ENCODE data around the gene ASB10.

Gene ASB10

GRCh38 chr7:151128716-151129115, 58.3 kb downstream of the ASB10 start:
- no peaks in the 10 kb centered on the region for H3K27me3 ChIP-seq (ENCODE audit: low read length)
- H3K9ac ChIP-seq (ENCODE audit: low read length), result no peak overlapping the region
- H3K79me2 ChIP-seq (ENCODE audit: insufficient read depth, low read length), result no peaks in the 10 kb centered on the region
- H3K36me3 ChIP-seq (ENCODE audit: low read length), result no peaks in the 10 kb centered on the region
- no peaks in the 10 kb centered on the region for H4K20me1 ChIP-seq (ENCODE audit: low read depth, low read length)
- no peaks in the 10 kb centered on the region for H3K9me3 ChIP-seq (ENCODE audit: insufficient read depth, low read length)
- H3K4me3 ChIP-seq (ENCODE audit: insufficient read depth, low read length, poor library complexity, severe bottlenecking), result no peak overlapping the region
- TF ChIP-seq CTCF (IDR thresholded peaks at IDR 0.05; ENCODE audit: insufficient read depth, low read length, poor library complexity, severe bottlenecking) (no peak), EZH2phosphoT487 (conservative IDR thresholded peaks at IDR 0.05; ENCODE audit: low read length) (no peak)
- H3K4me2 ChIP-seq (ENCODE audit: low read depth, low read length, poor library complexity, severe bottlenecking), result no peak overlapping the region
- H2AFZ ChIP-seq (ENCODE audit: low read depth, low read length, severe bottlenecking), result no peak overlapping the region
- no peak overlapping the region for H3K27ac ChIP-seq (ENCODE audit: low read depth, low read length)
- H3F3A ChIP-seq (ENCODE audit: insufficient read depth), result no peaks in the 10 kb centered on the region
- no peaks in the 10 kb centered on the region for H3K9me2 ChIP-seq (replicated peaks; ENCODE audit: insufficient read depth, low read length)

- H3F3A ChIP-seq (ENCODE audit: insufficient read depth), result no peaks in the 10 kb centered on the region
- no peak overlapping the region for H3K9ac ChIP-seq (ENCODE audit: low read length)
- no peaks in the 10 kb centered on the region for H3K79me2 ChIP-seq (ENCODE audit: insufficient read depth, low read length)
- H3K27ac ChIP-seq (ENCODE audit: low read depth, low read length), result no peak overlapping the region
- H2AFZ ChIP-seq (ENCODE audit: low read depth, low read length, severe bottlenecking), result no peak overlapping the region
- H3K36me3 ChIP-seq (ENCODE audit: low read length), result no peaks in the 10 kb centered on the region
- no peak overlapping the region for H3K4me2 ChIP-seq (ENCODE audit: low read depth, low read length, poor library complexity, severe bottlenecking)
- no peaks in the 10 kb centered on the region for H3K9me3 ChIP-seq (ENCODE audit: insufficient read depth, low read length)
- no peaks in the 10 kb centered on the region for H4K20me1 ChIP-seq (ENCODE audit: low read depth, low read length)
- no peaks in the 10 kb centered on the region for H3K9me2 ChIP-seq (replicated peaks; ENCODE audit: insufficient read depth, low read length)
- H3K27me3 ChIP-seq (ENCODE audit: low read length), result no peaks in the 10 kb centered on the region
- no peak overlapping the region for H3K4me3 ChIP-seq (ENCODE audit: insufficient read depth, low read length, poor library complexity, severe bottlenecking)
- TF ChIP-seq EZH2phosphoT487 (conservative IDR thresholded peaks at IDR 0.05; ENCODE audit: low read length), result no peak
- TF ChIP-seq CTCF (IDR thresholded peaks at IDR 0.05; ENCODE audit: insufficient read depth, low read length, poor library complexity, severe bottlenecking), result no peak
These were observed 58.9 kb downstream of the ASB10 start for GRCh38 chr7:151128144-151128543.

GRCh38 chr7:151126491-151127137, 60.4 kb downstream of the ASB10 start:
- Histone ChIP-seq H3K4me2 (ENCODE audit: low read depth, low read length, poor library complexity, severe bottlenecking) (no peak overlapping the region), H3K36me3 (ENCODE audit: low read length) (no peaks in the 10 kb centered on the region), H3K9me3 (ENCODE audit: insufficient read depth, low read length) (no peaks in the 10 kb centered on the region), H3K27ac (ENCODE audit: low read depth, low read length) (no peak overlapping the region), H4K20me1 (ENCODE audit: low read depth, low read length) (no peaks in the 10 kb centered on the region), H2AFZ (ENCODE audit: low read depth, low read length, severe bottlenecking) (no peak overlapping the region), H3K9ac (ENCODE audit: low read length) (no peak overlapping the region), H3K27me3 (ENCODE audit: low read length) (no peaks in the 10 kb centered on the region), H3K9me2 (replicated peaks; ENCODE audit: insufficient read depth, low read length) (no peaks in the 10 kb centered on the region), H3K4me3 (ENCODE audit: insufficient read depth, low read length, poor library complexity, severe bottlenecking) (no peak overlapping the region), H3F3A (ENCODE audit: insufficient read depth) (no peaks in the 10 kb centered on the region), H3K79me2 (ENCODE audit: insufficient read depth, low read length) (no peaks in the 10 kb centered on the region)
- TF ChIP-seq CTCF (IDR thresholded peaks at IDR 0.05; ENCODE audit: insufficient read depth, low read length, poor library complexity, severe bottlenecking) (no peak), EZH2phosphoT487 (conservative IDR thresholded peaks at IDR 0.05; ENCODE audit: low read length) (no peak)

Data from SU-DHL-6 (cell line).